GM21423 (cell line): ENCODE data around the gene STIM2.
"Not testable (repeated sequence)": the region's sequence is repeated elsewhere in the genome, so short reads cannot be mapped to it uniquely, and the experiment has no call there.

Experiments used
- ATAC-seq: cut with Tn5 transposase; IDR thresholded peaks from one replicate; pipeline ENCODE4 v1.9.1; 2021; ENCODE audit warnings: mild to moderate bottlenecking, moderate library complexity; ENCODE audit not compliant: unreplicated experiment

STIM2 gene

DNA sequence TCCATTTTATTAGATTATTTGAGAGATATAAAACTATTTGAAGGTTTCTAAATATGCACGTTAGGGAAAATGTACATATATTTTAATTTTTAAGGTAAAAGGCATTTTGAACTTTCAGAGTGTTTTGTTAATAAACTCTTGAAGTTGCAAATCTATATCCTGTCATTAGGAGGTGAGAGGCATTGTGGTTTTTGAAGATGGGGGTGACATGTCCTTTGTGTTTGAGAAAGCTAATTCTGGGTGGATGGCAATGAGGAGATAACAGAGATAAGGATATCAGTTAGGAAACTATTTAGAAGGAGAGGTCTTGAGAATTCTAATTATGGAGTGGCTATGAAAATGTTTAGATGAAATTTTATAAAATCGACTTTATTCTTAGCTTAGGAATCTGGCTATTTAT lies 6.1 kb downstream of the STIM2 start:
- ATAC-seq = no peak

DNA sequence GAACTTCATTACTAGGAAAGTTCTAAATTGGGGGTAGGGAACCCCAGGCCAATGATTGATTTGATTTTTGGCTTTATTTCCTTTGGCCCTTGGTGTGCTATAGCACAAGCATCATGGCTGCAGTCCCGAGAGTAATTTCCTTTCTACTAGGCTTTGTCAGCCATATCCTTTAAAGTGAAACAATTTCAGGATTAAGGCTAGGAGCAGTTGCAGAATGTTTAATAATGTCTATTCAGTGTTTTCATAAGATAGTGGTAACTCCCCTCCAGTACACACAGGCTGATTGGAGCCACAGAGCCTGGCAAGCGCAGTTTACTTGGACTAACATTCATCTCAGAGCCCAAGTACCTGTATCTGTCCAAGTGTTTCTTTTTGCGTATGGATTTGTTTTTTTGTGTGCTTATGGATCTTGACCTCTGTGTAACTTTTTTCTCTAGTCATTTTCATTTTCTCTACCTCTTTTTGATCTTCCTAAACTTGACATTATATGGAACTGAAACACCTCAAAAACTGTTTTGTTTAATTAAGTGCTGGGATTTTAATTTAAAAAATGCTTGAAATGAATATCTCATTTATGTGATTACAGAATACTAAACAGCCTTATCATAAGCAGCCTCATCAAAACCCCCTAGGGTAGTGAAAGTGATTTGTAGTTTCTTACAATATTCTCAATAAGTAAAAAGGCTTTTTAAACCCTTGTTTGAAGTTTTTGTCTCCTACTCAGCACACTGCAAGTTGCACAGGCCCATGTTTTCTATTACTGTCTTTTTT lies 7.5 kb downstream of the STIM2 start:
- no peak for ATAC-seq

DNA sequence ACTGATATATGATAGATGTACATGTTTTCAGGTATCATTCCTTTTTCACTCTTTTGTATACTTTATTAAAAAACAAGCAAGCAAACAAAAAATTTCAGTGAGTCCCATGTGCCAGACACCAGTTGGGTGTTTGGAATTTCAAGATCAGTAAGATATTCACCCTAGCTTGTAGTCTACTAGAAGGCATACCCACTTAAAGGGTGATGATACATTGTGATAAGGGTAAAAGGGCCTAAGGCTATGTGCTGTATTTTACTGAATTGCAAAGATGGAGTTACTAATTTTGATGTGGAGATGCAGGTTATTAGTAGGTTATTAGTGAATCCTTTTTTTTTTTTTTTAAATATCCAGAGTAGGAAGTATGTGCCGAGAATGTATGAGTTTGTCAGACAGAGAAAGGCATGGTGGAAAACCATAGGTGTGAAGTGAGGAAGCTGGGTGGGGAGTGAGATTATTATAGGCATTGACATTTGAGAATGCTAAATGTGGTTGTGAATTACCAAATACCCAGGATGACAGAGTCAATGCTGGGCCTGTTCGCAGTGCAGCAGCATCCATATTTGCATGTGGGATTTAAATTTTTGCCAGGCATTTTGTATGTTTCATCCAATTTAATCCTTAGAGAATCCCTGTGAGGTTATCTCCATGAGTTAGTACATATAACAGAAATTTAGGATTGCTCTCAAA lies 10.1 kb downstream of the STIM2 start:
- ATAC-seq = no peak

DNA sequence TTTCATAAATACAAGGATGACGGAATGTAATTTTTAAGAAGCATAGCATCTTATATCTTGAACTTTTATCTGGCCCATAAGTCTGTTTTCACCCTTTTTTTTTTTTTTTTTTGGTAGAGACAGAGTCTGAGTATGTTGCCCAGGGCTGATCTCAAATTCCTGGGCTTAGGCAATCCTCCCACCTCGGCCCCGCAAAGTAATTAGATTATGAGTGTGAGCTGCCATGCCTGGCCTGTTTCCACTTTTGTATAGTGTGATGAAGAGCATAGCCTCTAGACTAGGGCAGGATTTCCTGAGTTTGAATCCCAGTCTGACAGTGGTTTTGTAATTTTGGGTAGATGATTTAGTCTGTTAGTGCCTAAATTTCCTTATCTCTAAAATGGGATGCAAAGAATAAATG lies 11.0 kb downstream of the STIM2 start:
- ATAC-seq = no peak

DNA sequence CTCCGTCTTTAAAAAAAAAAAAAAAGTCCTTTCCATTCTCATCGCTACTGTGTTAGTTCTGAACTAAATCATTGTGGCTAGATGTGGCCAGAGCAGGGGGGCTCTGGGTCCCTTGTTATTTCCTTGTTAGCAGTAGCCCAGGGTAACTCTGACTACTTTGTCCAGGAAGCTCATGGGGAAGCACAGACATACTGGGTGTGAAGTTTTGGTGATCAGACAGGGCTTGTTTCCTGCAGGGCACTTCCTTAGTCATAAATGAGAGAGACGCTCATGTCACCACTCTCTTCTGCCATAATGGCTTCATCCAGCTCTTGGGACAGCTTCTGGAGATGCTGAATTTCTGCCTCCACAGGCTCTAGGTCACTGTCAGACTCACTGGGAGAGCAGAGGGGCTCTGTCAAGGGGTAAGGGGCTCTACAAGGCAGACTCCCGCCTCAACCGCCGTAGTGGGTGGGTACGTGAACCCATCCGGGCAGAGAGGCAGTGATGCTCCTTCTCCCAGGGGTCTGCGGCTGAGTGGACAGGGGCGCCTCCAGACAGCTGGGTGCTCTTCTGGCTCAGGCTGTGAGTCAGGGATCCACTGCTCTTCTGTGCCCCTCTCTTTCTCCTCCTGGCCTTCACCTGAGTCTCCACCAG lies 12.9 kb downstream of the STIM2 start:
- ATAC-seq = peak; percentile 89

DNA sequence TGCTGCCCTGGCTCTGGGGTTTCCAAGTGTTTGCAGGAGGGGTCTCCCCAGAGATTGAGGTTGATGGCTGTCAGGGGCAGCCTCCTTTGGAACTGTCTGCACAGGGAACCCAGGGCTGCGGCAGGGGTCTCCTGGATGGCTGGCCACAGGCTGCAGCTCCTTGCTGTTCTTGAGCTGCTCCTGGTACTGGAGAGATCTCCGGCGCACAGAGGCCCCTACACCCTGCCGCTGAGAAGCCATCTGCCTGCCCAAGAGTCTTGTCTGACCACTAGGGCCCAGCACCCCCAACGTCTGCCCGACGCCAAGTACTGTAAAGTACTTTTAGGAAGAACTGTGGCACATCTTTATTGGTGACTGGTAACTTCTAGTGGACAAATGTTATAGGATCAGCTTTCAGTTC lies 13.5 kb downstream of the STIM2 start:
- no peak for ATAC-seq

DNA sequence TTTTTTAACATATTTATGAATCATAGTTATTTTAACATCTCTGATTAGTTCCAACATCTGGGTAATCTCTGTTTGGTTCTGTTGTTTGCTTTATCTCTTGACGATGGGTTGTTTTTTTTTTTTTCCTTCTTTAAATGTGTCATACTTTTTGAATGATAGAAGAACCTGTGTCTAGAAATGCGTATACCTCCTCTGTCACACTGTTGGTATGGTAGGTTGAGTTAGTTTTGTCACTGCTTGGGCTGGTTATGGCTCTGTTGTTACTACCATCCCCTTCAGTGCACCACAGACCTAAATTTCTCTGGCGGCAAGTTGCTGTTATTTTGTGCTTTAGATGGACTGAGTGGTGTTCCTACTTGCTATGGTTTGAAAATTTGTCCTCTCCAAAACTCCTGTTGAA lies 16.8 kb downstream of the STIM2 start:
- no peak for ATAC-seq

DNA sequence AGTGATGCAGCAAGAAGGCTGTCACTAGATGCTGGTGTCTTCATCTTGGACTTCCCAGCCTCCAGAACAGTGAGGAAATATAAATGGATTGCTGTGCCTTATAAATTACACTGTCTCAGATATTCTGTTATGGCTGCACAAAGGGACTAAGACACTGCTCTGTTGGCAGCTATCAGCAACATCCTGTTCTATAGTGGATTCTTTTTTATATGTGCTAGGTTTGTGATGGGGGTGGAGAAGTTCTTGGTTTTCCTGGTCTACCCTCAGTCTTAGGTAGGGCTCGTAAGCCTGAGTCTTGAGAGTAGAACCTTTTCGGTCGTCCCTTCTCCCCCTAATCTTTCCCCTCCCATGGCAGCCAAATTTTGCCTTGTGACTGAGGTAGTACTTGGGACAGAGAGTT lies 17.3 kb downstream of the STIM2 start:
- ATAC-seq = no peak

DNA sequence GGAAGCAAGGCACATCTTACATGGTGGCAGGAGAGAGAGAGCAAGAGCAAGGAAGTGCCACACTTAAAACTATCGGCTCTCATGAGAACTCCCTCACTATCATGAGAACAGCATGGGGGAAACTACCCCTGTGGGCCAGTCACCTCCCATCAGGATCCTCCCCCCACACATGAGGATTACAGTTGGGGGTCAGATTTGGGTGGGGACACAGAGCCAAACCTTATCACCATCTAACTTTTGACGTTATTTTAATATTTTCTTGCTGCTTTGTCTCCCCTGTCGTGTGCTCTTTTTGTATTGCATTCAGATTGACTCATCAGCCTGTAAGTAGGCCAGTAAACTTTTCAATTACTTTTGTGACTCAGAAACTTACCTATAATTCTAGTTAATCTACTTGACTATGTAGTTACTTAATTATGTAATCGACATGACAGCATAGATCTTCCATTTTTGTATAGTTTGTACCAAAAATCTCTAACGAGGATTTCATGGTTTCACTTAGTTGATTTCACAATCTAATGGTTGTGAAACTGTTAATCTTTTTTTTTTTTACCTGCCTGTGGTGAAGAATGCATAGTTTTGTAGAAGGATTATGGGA lies 18.3 kb downstream of the STIM2 start:
- no peak for ATAC-seq

DNA sequence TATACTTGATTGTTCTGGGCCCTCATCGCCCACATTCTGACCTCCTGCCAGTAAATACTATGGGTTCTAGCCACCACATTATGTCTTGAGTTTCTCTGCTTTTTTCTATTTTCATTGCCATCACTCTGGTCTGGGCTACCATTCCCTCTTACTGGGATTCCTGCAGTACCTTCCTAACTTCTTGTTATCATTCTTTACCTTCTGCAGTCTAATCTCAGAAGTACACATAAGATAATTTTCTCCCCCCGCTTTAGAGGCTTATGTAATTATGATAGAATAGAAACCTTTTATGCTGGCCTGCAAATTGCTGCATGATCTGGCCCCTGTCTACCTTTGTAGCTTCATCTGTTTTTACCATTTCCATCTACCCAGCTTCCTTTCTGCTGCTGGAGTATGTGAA lies 19.2 kb downstream of the STIM2 start:
- no peak for ATAC-seq

DNA sequence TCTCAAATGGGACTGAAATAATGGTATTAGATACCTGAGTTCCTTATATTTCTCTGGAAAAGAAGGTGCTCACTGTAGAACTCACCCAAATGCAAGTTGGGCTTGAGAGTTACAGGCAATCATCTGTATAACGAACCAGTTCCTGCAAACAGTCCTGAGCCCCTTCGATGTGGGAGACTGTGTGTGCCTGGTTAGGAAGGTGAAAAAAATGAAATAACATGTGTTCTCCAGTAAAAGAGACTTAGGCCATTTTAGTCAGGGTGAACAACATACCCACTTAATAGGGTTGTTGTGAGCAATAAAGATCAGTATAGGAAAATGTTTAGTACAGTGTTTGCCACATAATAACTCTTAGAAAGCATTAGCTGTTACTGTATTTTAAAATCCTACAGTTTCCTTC lies 23.4 kb downstream of the STIM2 start:
- ATAC-seq = no peak

DNA sequence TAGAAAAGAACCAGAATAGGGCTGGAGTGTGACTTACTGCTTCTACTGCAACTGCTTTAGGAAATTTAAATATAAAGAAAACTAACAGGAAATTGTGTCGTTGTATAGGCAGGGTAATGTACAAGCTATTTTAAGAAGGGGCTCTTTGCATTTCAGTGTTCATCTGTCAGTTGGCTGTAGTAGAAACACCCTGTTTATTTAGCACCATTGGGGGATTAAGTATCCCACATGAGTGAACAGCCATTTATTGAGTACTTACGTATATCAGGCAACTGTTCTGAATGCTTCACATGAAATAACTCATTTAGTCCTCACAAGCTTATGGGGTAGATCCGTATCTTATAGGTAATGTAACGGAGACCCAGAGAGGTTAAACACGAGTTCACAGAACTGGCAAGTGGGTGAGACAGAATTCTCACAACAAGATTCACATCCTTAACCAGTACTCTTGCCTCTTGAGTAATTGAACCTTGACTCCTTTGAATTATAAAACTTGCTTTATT lies 23.9 kb downstream of the STIM2 start:
- peak; percentile 48 for ATAC-seq

DNA sequence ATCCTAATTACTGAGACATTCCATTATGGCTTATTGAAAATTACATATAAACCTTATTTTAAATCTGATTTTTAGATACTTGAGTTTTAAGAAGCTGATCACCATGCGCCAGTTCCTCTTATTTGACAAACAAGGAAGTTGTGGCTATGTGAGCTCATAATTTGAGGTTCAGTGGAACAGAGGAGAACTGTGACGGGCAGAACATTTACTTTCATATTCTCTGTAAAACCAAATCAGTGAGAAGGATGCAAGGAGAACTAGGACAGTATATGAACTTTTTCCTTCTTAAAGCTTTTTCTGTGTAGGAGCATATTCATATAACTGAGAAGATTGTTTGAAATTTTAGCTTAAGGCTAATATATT lies 25.3 kb downstream of the STIM2 start:
- ATAC-seq = peak; percentile 84

DNA sequence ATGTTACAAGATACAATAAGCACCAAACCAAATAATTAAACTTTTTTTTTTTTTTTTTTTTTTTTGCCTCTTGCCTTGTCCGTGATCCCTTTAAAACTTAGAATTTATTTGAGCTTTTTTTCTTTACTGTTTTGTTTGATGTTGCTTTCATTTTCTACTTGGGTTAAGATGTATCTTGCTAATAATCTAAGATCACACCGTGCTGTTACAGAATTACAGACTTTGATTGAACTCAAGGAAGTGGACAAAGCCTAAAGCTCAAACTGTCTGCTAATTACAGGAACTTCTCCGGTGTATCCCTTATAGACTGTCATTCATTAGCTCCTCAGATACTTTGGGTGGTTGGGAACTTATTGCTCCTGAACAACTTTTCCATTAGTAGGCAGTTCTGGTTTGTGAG lies 26.5 kb downstream of the STIM2 start:
- no peak for ATAC-seq

DNA sequence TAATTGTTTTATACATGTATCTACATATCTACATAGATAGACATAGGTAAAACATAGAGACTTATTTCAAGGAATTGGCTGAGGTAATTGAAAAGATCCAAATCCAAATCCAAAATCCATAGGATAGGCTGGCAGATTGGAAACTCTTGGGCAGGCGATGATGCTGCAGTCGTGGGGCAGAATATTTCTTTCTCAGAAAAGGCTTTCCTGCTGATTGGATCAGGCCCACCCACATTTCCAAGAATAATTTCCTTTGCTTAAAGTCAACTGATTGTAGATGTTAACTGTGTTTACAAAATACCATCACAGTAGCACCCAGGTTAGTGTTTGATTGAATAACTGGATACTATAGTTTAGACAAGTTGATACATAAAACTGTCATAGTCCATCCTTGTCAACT lies 27.2 kb downstream of the STIM2 start:
- ATAC-seq = no peak

DNA sequence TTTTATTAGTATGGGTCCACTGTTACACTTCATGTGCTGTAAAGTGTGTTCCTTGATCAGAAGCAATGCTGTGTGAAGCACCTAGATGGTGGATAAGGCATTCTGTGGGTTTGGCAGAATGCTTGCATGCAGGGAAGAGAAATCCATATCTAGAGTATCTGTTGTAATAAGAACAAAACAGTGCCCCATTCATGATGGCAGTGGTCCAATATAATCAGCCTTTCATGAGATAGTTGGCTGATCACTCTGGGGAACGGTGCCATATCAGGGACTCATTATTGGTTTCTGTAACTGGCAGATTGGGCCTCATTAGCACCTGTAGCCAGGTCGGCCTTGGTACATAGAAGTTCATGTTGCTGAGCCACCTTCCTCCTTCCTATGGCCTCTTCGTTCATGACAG lies 28.7 kb downstream of the STIM2 start:
- no peak for ATAC-seq

DNA sequence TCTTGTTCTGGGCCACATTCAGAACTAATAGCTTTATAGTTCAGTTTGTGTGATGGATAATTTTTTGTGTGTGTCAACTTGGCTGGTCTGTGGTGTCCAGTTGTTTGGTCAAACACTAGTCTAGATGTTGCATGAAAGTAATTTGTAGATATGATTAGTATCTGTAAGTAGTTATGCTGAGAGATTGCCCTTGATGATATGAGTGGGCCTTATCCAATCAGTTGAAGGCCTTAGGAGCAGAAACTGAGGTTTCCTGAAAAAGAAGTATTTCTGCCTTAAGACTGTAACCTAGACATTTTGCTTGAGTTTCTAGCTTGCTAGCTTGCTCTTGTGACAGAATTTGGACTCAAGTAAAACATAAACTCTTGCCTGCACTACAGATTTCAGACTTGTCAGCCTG lies 30.4 kb downstream of the STIM2 start:
- no peak for ATAC-seq

DNA sequence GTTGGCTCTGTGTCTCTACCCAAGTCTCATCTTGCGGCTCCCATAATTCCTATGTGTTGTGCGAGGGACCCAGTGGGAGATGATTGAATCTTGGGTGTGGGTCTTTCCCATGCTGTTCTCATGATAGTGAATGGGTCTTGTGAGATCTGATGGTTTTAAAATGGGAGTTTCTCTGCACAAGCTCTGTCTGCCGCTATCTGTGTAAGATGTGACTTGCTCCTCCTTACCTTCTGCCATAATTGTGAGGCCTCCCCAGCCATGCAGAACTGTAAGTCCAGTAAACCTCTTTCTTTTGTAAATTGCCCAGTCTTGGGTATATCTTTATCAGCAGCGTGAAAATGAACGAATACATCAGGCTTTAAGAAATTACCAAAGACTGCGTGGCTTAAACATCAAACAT lies 31.2 kb downstream of the STIM2 start:
- ATAC-seq = no peak

DNA sequence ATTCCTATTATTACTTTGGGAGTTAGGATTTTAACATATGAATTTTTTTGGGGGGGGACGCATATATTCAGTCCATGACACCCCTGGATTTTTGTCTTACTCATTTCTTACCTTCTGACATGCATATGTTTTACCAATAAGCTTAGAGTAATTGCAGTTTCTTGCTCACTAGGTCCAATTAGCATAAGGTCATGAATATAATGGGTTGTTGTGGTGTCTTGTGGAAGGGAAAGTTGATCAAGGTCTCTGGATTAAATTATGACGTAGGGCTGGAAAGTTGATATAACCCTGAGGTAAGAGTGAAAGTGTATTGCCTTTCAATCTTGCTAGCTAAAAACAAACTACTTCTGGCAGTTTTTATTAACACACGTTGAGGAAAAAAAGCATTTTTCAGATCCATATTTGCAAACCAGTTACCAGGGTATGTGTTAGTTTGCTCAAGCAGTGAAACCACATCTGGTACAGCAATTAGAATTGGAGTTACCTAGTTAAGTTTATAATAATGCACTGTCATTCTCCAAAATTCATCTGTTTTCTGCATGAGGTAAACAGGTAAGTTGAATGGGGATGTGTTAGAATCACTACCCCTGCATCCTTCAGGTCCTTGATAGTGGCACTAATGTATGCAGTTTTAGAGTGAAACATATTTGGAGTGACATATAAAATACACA lies 32.0 kb downstream of the STIM2 start:
- ATAC-seq = no peak

DNA sequence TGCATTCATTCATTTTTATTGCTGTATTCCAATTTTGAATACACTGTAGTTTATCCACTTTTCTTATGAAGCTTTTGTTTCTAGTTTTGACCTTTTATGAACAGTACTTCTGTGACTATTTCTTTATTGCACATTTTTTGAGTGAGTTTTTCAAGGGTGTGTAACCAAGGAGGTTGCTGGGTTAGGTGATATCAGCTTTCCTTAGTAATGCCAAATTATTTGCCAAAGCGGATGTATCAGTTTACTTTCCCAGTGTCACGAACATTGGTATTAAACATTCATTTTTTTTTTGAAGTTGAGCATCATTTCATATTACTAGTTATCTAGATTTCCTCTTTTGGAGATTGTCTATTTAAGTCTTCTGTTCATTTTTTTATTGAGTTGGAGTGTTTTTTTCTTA lies 32.9 kb downstream of the STIM2 start:
- ATAC-seq = no peak

DNA sequence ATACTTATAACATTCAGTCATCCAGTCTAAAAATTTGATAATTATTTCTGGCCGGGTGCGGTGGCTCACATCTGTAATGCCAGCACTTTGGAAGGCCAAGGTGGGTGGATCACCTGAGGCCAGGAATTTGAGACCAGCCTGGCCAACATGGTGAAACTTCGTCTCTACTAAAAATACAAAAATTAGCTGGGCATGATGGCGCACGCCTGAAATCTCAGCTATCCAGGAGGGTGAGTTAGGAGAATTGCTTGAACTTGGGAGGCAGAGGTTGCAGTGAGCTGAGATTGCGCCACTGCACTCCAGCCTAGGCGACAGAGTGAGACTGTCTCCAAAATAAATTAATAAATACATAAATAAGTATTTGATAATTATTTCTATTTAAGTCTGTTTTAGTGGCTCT lies 34.2 kb downstream of the STIM2 start:
- ATAC-seq = not testable (repeated sequence)
